ENCODE measurements around the gene WDR46.

The WDR46 gene

DNA sequence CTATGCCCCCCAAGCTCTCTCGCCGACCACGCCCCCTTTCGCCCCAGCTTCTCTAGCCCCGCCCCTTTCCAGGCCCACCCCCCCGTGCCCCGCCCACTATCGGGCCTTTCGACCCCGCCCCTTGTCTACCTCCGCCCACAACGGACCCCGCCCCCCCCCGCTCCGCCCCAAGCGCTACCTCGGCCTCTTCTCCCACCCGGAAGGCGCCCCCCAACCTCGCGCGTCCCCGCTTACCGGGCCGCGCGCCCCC, 28.3 kb upstream of the WDR46 start:
- no peak for DNase-seq (ENCODE audit: low read depth)
- TF ChIP-seq, protein P1, sequence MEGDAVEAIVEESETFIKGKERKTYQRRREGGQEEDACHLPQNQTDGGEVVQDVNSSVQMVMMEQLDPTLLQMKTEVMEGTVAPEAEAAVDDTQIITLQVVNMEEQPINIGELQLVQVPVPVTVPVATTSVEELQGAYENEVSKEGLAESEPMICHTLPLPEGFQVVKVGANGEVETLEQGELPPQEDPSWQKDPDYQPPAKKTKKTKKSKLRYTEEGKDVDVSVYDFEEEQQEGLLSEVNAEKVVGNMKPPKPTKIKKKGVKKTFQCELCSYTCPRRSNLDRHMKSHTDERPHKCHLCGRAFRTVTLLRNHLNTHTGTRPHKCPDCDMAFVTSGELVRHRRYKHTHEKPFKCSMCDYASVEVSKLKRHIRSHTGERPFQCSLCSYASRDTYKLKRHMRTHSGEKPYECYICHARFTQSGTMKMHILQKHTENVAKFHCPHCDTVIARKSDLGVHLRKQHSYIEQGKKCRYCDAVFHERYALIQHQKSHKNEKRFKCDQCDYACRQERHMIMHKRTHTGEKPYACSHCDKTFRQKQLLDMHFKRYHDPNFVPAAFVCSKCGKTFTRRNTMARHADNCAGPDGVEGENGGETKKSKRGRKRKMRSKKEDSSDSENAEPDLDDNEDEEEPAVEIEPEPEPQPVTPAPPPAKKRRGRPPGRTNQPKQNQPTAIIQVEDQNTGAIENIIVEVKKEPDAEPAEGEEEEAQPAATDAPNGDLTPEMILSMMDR (conservative IDR thresholded peaks at IDR 0.05; ENCODE audit: low read length), result no peak

DNA sequence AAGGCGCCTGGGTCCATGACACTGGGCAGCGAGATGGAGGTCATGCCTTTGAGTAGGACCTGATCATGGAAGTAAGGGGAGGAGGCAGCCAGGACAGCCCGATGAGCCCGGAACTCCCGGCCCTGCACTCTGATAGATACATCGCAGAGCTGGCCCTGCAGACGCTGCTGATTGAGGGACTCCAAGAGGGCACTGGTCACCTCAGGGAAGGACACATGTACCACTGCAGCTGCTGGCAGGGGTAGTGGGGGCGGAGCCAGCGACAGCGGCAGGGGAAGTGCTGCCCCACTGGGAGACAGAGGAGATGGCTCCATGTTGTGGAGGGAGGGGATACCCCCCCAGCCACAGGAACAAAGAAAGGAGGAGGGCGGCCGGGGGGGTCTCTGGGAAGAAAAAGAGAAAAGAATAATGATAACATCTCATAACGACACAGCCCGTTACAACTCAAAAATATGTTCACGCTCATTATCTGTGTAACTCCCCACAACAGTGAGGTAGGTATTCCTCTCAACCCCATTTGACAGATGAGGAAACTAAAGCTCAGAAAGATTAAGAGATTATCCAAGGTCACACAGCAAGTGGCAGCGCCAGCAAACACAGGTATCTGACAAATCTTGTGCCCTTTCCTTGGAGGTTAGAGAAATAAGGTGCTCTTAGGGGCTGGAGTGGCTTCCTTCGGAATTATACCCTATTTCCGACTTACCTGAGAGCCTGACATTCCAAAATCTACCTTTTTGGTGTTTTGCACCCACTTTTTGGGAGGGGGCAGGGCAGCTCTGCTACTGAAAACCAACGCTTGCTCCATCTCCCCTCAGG, 27.8 kb upstream of the WDR46 start:
- no peak for DNase-seq (ENCODE audit: low read depth)
- H3K4me3 ChIP-seq (ENCODE audit: low read length), result peak overlapping the region; percentile 79
- TF ChIP-seq, protein P1 (conservative IDR thresholded peaks at IDR 0.05; ENCODE audit: low read length), result no peak

More for the DNA sequence above, 28.3 kb upstream of the WDR46 start:
- H3K4me3 ChIP-seq (ENCODE audit: low read length), result peak overlapping the region; percentile 79

DNA sequence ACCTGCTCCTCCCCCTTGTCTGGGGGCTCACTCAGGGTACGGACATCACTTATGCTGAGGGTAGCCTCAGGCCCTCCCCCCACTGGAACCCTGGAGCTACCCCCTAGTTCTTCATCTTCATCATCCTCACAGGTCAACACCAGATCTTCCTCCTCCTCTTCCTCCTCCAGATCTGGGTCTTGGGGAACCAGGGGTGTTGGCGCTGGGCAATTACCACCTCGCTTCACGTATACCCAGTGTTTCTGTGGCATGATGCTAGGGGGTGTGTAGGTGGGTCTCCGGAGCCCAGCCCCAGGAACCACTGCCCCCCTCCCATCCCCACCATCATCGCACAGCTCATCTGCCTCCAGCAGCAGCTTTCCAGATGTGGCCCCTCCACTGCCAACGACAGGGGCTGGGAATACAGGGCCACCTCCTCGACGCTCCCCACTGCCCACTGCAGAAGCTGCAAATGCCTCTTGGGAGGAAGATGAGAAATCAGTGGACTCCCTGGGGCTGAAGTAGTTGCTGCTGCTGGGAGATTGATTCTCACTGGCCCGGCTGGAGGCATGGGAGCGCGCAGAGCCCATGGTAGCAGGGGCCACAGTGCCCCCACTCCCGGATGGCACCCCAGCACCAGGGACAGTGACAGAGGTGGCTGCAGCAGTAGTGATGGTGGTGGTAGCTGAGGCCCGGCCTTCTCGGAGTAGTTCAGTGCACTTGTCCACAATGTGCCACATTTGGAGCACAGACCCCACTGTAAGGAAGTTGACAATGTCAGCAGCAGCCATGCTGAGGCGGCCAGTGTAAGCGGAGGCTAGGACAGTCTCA, 27.0 kb upstream of the WDR46 start:
- TF ChIP-seq, protein P1 (conservative IDR thresholded peaks at IDR 0.05; ENCODE audit: low read length), result no peak
- H3K4me3 ChIP-seq (ENCODE audit: low read length), result no peak overlapping the region
- no peak for DNase-seq (ENCODE audit: low read depth)

DNA sequence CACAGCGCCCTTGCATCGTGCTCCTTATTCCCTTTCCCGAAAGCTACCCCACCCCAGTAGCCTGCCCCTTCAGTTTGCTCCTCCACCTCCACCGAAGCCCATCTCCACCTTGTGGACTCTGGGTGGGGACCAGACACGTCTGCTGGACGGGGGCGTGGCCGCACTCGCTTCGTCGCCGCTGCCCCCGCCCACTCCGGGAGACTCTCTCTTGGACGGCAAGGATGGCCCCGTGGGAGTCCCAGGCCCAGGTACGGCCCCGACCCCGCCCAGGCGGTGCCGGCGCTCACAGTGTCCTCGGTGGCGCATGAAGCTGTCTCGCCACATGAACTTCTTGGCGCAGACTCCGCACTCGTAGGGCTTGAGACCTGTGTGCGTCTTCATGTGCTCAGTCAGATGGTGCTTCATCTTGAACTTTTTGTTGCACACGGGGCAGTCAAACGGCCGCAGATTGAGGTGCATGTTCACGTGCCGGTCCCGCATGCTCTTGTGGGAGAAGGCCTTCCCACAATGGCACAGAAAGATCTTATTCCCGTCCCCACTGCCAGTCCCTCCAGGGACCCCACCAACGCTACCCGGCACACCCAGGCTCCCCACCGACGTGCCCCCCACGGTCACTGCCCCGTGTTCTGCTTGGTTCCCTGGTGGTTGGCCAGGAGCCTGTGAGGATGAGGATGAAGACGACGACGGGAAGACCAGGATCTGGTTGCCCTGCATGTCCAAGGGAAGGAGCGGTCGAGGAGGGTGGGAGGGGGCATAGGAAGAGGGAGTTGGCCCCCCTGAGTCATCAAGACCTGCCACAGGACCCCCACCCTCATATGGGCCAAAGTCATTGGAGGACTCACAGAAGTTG, 26.1 kb upstream of the WDR46 start:
- H3K4me3 ChIP-seq (ENCODE audit: low read length), result peak overlapping the region; percentile 94
- TF ChIP-seq, protein P1 (conservative IDR thresholded peaks at IDR 0.05; ENCODE audit: low read length), result no peak
- no peak for DNase-seq (ENCODE audit: low read depth)

DNA sequence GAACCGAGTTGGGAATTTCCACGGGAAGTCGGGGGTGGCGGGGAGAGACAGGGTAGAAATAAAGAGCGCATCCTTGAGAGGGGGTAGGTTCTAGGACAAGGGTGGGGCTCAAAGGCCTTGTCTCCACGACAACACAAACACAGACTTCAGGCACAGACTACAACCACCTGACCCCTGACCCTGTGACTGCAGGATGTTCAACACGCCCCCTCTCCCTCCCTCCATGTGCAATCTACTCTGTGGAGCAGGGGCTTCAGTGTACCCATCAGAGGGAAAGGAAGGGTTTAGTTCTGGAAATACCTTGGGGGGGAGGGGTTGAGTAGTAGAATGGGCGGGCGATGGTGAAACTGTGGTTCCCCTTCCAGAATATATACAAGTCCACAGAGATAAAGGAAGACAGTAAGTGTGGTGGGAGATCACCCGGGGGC, 25.5 kb upstream of the WDR46 start:
- TF ChIP-seq, protein P1 (conservative IDR thresholded peaks at IDR 0.05; ENCODE audit: low read length), result no peak
- DNase-seq (ENCODE audit: low read depth), result peak; percentile 74
- H3K4me3 ChIP-seq (ENCODE audit: low read length), result peak overlapping the region; percentile 94

DNA sequence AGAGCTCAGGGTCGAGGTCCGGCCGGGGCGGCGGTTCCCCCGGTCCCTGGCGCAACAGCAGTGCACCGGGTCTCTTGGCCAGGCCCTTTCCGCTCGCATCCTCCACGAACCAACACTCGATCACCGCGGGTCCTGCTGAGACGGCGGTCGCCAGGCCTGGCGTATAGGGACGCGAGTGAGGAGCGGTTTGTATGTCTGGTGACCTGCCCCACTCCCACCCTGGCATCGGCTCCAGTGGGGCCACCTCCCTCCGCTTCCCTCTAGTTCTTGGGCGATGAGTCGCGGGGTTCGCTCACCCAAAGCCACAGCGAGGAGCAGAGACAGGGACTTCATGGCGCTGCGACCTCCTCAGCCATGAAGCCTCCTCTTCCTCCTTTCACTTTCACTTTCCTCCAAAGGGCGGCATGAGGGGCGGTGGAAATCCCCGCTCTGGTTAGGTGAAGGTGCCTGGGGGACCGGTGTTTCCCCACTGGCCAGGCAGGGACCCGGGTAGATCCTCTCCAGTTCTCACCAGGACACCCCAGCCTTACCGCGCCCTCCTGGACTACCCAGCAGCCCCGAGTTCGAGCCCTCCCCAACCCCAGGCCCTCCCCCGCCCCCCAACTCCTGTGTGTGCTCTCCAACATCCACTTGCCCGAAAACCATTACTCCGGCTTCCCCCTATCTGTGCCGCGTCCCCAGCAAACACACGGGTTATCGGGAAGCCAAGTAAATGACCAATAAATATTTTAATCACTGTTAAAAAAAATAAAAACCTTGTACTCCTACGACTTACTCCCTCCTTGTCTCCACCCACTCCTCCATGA, 24.9 kb upstream of the WDR46 start, which contains the start of gene TAPBP:
TSS of gene TAPBP (minus strand) at position 370 of the 806 bp plus-strand sequence. CDS start at position 333, 37 bp downstream.
- H3K4me3 ChIP-seq (ENCODE audit: low read length), result peak within 1 kb of the TSS; percentile 94
- TF ChIP-seq, protein P1 (conservative IDR thresholded peaks at IDR 0.05; ENCODE audit: low read length), result no peak
- DNase-seq (ENCODE audit: low read depth), result peak; percentile 46
